Neuronal stem cell (in vitro differentiated cells): ENCODE measurements around the gene SLC10A7.

Experiments
- DNase-seq: peaks from one replicate; pipeline ENCODE4 v3.0.0-alpha.2; 2013; ENCODE audit warnings: low spot score
- H2AFZ ChIP-seq: one replicate; pipeline ENCODE4 v1.6.1; 2013; ENCODE audit warnings: mild to moderate bottlenecking, low read length, inconsistent platforms
- H2AK5ac ChIP-seq: 2 replicates; pipeline ENCODE4 v1.6.1; 2013; ENCODE audit warnings: low read depth, mild to moderate bottlenecking, inconsistent platforms, low read length, moderate library complexity, mixed read lengths
- H2BK120ac ChIP-seq: 2 replicates; pipeline ENCODE4 v1.6.1; 2013; ENCODE audit warnings: low read depth, mild to moderate bottlenecking, inconsistent platforms, low read length, moderate library complexity, mixed read lengths
- H2BK12ac ChIP-seq: one replicate; pipeline ENCODE4 v1.6.1; 2013; ENCODE audit warnings: low read length, inconsistent platforms
- H2BK15ac ChIP-seq: 2 replicates; pipeline ENCODE4 v1.6.1; 2013; ENCODE audit warnings: mild to moderate bottlenecking, low read length, inconsistent platforms, mixed read lengths
- H2BK5ac ChIP-seq: one replicate; pipeline ENCODE4 v1.6.1; 2013; ENCODE audit warnings: inconsistent platforms, mild to moderate bottlenecking, low read length, moderate library complexity
- H3K14ac ChIP-seq: one replicate; pipeline ENCODE4 v1.6.1; 2013; ENCODE audit warnings: low read length, inconsistent platforms
- H3K18ac ChIP-seq: 2 replicates; pipeline ENCODE4 v1.6.1; 2013; ENCODE audit warnings: low read length, inconsistent platforms
- H3K23ac ChIP-seq: 2 replicates; pipeline ENCODE4 v1.6.1; 2013; ENCODE audit warnings: low read depth, mild to moderate bottlenecking, mixed read lengths, low read length, inconsistent platforms; ENCODE audit not compliant: poor library complexity
- H3K27ac ChIP-seq: replicated peaks from 3 replicates; pipeline ENCODE4 v1.5.1; 2013; ENCODE audit warnings: low read length, inconsistent platforms
- H3K27me3 ChIP-seq, 3 experiments: 2 replicates each; pipeline ENCODE4 v1.6.1; 2013; ENCODE audit warnings: low read length in 3 of 3, mild to moderate bottlenecking in 2 of 3, inconsistent platforms in 1 of 3, low read depth in 1 of 3, mixed read lengths in 1 of 3, moderate library complexity in 1 of 3; ENCODE audit not compliant: control insufficient read depth in 3 of 3, insufficient read depth in 3 of 3
- H3K36me3 ChIP-seq, 2 donors: replicated peaks in 1 of 2; 2 replicates each; pipeline ENCODE4 v1.6.1; 2013; ENCODE audit warnings: low read length in 2 of 2; ENCODE audit not compliant: control insufficient read depth in 2 of 2, insufficient read depth in 2 of 2
- H3K4ac ChIP-seq: 2 replicates; pipeline ENCODE4 v1.6.1; 2013; ENCODE audit warnings: inconsistent platforms, mild to moderate bottlenecking, low read length, moderate library complexity
- H3K4me1 ChIP-seq, 2 donors: 1 replicate in 1 of 2; 2 replicates in 1 of 2; pipeline ENCODE4 v1.6.1; 2013; ENCODE audit warnings: low read length in 2 of 2, low read depth in 1 of 2; ENCODE audit not compliant: control insufficient read depth in 2 of 2, insufficient read depth in 1 of 2
- H3K4me2 ChIP-seq: one replicate; pipeline ENCODE4 v1.6.1; 2013; ENCODE audit warnings: mild to moderate bottlenecking, low read length, inconsistent platforms; ENCODE audit not compliant: insufficient read depth, poor library complexity, severe bottlenecking
- H3K4me3 ChIP-seq, 2 donors: 2 replicates each; pipeline ENCODE4 v1.5.1; 2013; ENCODE audit warnings: low read length in 2 of 2, mild to moderate bottlenecking in 2 of 2, inconsistent platforms in 1 of 2, moderate library complexity in 1 of 2
- H3K79me1 ChIP-seq: one replicate; pipeline ENCODE4 v1.6.1; 2013; ENCODE audit warnings: low read depth, mild to moderate bottlenecking, inconsistent platforms, low read length, moderate library complexity
- H3K9ac ChIP-seq: one replicate; pipeline ENCODE4 v1.6.1; 2013; ENCODE audit warnings: mild to moderate bottlenecking, low read depth, low read length, inconsistent platforms; ENCODE audit not compliant: poor library complexity
- H3K9me3 ChIP-seq, 2 donors: replicated peaks in 1 of 2; 2 replicates each; pipeline versions ENCODE3 to v1.6.1; 2013; ENCODE audit warnings: low read length in 2 of 2, mild to moderate bottlenecking in 2 of 2, inconsistent platforms in 1 of 2, low read depth in 1 of 2, mixed read lengths in 1 of 2, moderate library complexity in 1 of 2; ENCODE audit not compliant: control insufficient read depth in 2 of 2, insufficient read depth in 1 of 2
- H4K8ac ChIP-seq: one replicate; pipeline ENCODE4 v1.6.1; 2013; ENCODE audit warnings: low read depth, mild to moderate bottlenecking, inconsistent platforms, low read length, moderate library complexity
- H4K91ac ChIP-seq: one replicate; pipeline ENCODE4 v1.6.1; 2013; ENCODE audit warnings: low read length, low read depth, mild to moderate bottlenecking, inconsistent platforms; ENCODE audit not compliant: poor library complexity
- WGBS, 2 donors: extraction: QIAGEN DNeasy Blood & Tissue Kit; methylation state at CpG; one replicate each; pipeline ENCODE4 v1.1.7; 2013; ENCODE audit warnings: missing lambda C conversion rate in 2 of 2, mixed read lengths in 1 of 2; ENCODE audit not compliant: insufficient read length in 2 of 2, insufficient replicate concordance in 1 of 2; ENCODE audit errors: extremely low coverage in 2 of 2; 5-methylcytosine and 5-hydroxymethylcytosine counted together

SLC10A7 gene

DNA sequence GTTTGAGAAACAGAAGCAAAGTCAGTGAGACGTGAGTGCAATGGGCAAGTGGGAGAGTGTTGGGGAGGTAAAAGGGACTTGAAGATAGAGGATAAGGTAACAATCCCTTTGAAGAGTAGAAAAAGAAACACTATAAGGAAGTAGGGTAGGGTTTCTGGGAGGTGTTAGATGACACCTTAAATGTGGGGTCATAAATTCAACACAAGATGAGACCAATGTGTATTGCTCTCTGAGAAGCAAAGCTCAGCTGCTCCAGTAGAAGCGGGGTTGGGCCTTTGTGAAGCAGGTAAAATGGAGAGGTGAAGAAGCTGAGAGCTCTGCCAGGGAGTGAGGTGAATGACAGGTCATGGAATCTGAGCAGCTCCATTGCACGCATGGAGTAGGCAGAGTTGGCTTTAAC, 222.1 kb downstream of the SLC10A7 start:
- Histone ChIP-seq H3K14ac (no peak overlapping the region), H2AFZ (no peak overlapping the region), H4K91ac (no peak overlapping the region), H2BK15ac (no peak overlapping the region), H3K27ac (no peak overlapping the region), H2BK12ac (no peak overlapping the region), H3K27me3 (no peaks in the 10 kb centered on the region), H3K9me3 (no peaks in the 10 kb centered on the region), H3K23ac (no peak overlapping the region), H3K4me2 (no peak overlapping the region), H3K4ac (no peak overlapping the region), H3K79me1 (no peaks in the 10 kb centered on the region), H3K9ac (no peak overlapping the region), H2BK120ac (no peak overlapping the region), H3K18ac (no peak overlapping the region), H4K8ac (no peak overlapping the region), H3K4me3 (no peak overlapping the region), H3K36me3 (no peaks in the 10 kb centered on the region), H3K4me1 (peaks cover 0 to 2% of the 10 kb centered on the region in 2 donors), H2BK5ac (no peak overlapping the region), H2AK5ac (no peak overlapping the region)
- DNase-seq, result no peak
- WGBS, 2 donors, result no CpG with 5 or more reads among the region's 3 CpGs

GRCh38 chr4:146294776-146295175, 227.0 kb downstream of the SLC10A7 start:
- Histone ChIP-seq H2BK12ac (no peak overlapping the region), H3K27me3 (no peaks in the 10 kb centered on the region), H4K91ac (no peak overlapping the region), H3K4me1 (no peaks in the 10 kb centered on the region), H3K14ac (no peak overlapping the region), H3K9me3 (no peaks in the 10 kb centered on the region), H3K18ac (no peak overlapping the region), H3K4ac (no peak overlapping the region), H3K36me3 (no peaks in the 10 kb centered on the region), H3K27ac (no peak overlapping the region), H2BK5ac (no peak overlapping the region), H3K4me2 (no peak overlapping the region), H3K23ac (no peak overlapping the region), H3K79me1 (no peaks in the 10 kb centered on the region), H2AK5ac (no peak overlapping the region), H2BK15ac (no peak overlapping the region), H3K4me3 (no peak overlapping the region), H4K8ac (no peak overlapping the region), H2BK120ac (no peak overlapping the region), H2AFZ (no peak overlapping the region), H3K9ac (no peak overlapping the region)
- WGBS, 2 donors, result no CpG with 5 or more reads among the region's 2 CpGs
- DNase-seq, result no peak

GRCh38 chr4:146292508-146292907, 229.2 kb downstream of the SLC10A7 start:
- H2BK15ac ChIP-seq, result no peak overlapping the region

GRCh38 chr4:146291313-146291712, 230.4 kb downstream of the SLC10A7 start:
- H2AFZ ChIP-seq, result no peak overlapping the region
- no peak overlapping the region for H3K4ac ChIP-seq
- no peaks in the 10 kb centered on the region for H3K4me1 ChIP-seq
- H2AK5ac ChIP-seq, result no peak overlapping the region
- H3K36me3 ChIP-seq, result no peaks in the 10 kb centered on the region
- no peak overlapping the region for H3K14ac ChIP-seq
- WGBS, 2 donors, result no CpG with 5 or more reads among the region's 1 CpG
- no peak overlapping the region for H4K91ac ChIP-seq
- H3K23ac ChIP-seq, result no peak overlapping the region
- H3K9ac ChIP-seq, result no peak overlapping the region
- no peak overlapping the region for H2BK120ac ChIP-seq
- no peaks in the 10 kb centered on the region for H3K27me3 ChIP-seq
- no peaks in the 10 kb centered on the region for H3K79me1 ChIP-seq
- H3K18ac ChIP-seq, result no peak overlapping the region
- no peak overlapping the region for H2BK5ac ChIP-seq
- H3K4me3 ChIP-seq, result no peak overlapping the region
- no peak overlapping the region for H3K27ac ChIP-seq
- H3K4me2 ChIP-seq, result no peak overlapping the region
- no peak overlapping the region for H2BK15ac ChIP-seq
- H4K8ac ChIP-seq, result no peak overlapping the region
- no peak for DNase-seq
- H3K9me3 ChIP-seq, result no peaks in the 10 kb centered on the region
- H2BK12ac ChIP-seq, result no peak overlapping the region

More at GRCh38 chr4:146292508-146292907, 229.2 kb downstream of the SLC10A7 start:
- Histone ChIP-seq H3K9me3 (no peaks in the 10 kb centered on the region), H3K27me3 (no peaks in the 10 kb centered on the region), H3K18ac (no peak overlapping the region), H3K23ac (no peak overlapping the region), H3K36me3 (no peaks in the 10 kb centered on the region), H2BK120ac (no peak overlapping the region), H3K79me1 (no peaks in the 10 kb centered on the region), H4K91ac (no peak overlapping the region), H2BK12ac (no peak overlapping the region), H3K4me1 (no peaks in the 10 kb centered on the region), H3K4ac (no peak overlapping the region), H3K4me2 (no peak overlapping the region), H3K9ac (no peak overlapping the region), H3K4me3 (no peak overlapping the region), H2BK5ac (no peak overlapping the region), H4K8ac (no peak overlapping the region), H2AFZ (no peak overlapping the region), H3K27ac (no peak overlapping the region), H2AK5ac (no peak overlapping the region), H3K14ac (no peak overlapping the region)
- WGBS, 2 donors, result no CpG with 5 or more reads among the region's 2 CpGs
- DNase-seq, result no peak
